GM18517 (cell line): ENCODE results near the gene ABCC4.

Source experiments
- ATAC-seq: cut with Tn5 transposase; IDR thresholded peaks from one replicate; pipeline ENCODE4 v1.9.1; 2021; ENCODE audit warnings: mild to moderate bottlenecking, moderate library complexity; ENCODE audit not compliant: unreplicated experiment

The ABCC4 gene

DNA sequence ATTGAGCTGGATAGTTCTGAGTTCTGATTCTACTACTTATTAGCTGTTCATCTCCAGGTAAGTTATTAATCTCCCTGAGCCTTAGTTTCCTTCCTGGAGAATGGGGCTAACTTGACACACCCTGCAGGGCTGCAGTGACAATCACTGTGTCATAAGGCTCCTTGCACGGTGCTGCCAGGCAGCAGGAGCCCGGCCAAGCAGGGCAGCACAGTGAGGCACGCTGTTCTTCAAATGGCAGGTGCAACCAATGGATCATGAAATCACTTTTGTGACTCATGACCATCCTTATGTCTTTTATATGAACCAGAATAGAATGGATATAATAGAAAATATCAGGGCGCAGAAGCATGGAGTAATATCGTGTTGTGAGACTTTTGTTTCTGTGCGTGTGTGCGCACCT, 242.6 kb downstream of the ABCC4 start:
- no peak for ATAC-seq

DNA sequence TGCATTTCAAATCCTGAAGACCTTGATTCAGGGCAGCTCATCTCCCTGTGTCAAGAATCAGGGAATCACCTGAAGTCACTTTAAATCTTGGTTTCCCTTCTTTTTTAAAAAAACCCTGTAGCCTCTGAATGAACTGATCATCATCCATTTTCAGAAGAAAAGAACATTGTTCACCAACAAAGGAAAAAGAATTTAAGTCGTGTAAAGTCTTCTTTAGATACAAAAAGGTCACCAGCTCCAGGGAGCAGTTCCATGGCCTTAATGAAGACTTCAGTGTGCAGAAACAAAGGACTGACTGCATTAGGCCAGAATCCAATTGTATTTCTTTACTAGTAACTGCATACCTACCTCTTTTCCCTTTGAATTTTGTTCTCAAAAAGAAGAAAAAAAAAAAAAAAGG, 245.0 kb downstream of the ABCC4 start:
- ATAC-seq, result no peak

DNA sequence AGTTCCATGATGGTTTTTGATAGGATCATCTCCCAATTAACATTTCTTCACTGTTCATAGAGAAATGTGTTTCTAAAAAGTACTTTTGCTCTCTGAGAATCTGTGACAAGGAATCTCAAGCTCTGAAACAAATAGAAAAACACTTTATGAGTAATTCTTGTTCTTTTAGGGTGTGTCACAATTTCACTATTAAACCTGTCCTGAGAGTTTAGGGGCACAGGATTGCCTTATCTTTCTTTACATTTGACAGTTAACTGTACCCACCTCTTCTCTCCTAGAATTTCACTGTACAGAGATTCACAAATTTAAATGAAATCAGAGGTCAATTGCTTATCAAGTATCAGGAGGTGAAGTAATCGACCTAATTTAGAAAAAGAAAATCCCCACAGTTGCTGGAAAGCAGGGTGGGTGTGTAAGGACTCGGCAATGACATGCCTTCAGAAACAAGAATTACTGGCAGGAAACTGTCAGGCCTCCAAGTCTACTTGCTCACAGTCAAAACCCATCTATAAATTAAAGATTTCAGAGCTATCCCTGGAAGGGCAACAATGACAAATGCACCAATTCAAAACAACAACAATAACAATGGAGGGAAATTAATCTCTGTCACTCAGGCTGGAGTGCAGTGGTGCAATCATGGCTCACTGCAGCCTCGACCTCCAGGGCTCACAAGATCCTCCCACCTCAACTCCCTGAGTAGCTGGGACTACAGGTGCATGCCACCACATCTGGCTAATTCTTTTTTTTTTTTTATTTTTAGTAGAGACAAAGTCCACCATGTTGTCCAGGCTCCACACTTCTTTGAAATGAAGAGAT, 250.2 kb downstream of the ABCC4 start:
- ATAC-seq, result peak; percentile 49

GRCh38 chr13:95049772-95050171, 251.5 kb downstream of the ABCC4 start:
- ATAC-seq, result no peak

DNA sequence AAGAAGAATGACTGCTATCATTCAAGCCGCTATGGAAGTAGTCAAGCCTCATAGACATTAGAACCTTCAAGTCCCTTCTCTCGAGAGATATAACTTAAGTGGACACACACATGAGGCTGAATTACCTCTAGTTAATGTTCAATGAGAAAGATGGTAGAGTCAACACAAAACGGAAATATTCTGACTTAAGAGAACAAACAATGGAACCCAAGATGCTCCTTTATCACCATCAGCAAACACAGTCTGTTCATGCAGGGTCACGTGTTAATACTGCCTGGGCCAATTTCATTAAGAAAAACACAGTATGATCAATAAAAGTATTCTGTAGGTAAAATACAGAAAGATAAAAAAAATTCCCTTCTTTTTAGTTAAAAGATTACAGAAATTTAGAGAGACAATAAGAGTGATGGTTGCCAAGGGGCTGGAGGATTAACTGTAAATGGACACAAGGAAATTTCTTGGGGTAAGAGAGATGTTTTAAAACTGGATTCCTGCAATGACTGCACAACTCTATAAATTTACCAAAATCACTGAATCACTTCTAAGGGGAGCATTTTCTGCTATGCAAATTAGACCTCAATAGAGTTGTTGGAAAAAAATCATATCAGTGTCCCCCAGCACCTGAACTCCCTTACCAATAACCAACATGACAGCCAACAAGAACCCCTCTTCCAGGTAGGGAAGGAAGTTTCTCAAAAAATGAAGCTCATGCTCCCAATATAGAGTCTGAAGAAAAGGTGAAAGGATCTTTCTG, 256.6 kb downstream of the ABCC4 start:
- no peak for ATAC-seq

GRCh38 chr13:95039415-95039814, 261.8 kb downstream of the ABCC4 start:
- no peak for ATAC-seq

DNA sequence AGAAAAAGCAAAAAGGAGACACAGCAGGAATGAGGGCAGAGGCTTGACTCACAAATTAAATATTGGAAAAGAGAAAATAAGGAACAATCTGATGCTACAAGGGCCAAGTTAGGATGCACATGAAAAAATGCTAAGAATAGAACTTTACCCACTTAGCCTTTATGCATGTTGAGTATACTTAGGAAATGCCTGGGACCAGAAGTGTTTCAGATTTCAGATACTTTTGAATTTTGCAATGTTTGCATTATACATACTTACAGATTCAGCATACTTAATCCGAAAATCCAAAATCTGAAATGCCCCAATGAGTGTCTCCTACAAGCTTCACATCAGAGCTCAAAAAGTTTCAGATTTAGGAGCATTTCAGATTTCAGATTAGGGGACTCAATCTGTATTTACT, 262.3 kb downstream of the ABCC4 start:
- ATAC-seq, result no peak

DNA sequence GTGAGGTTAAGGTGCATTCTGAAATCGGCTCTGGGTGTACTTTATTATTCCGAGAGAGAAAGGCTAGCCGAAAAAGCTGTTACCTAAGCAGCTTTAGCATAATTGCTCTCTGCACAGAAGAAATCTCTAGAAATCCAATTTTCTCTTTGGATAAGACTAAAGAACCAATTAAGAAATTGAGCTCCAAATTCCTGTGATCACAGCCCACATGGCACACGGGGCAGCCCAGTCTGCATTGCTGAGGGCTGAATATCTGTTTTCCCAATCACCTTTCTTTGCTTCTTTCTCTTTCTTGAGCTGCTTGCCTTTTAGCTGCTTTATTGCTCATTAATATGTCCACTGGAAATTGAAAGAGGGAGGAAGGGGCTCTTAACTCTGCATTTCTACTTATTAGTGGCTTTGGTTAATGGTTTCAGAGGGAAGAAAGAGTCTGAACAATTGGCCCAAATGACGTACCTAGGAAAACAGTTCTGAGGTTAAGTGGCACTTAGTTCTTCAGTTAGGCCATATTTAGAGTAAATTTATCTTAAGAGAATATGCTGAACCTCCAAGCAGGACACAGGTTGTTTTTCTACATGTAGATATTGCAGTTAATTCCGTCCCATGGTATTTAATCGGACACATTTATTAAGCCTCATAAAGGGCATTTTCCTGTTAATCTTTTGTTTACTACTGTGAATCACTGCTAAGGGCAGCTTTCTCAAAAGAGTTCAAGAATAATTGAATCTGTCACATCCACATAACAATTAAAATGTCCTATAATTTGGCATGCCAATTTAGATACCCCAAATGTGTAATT, 265.7 kb downstream of the ABCC4 start:
- ATAC-seq, result no peak

DNA sequence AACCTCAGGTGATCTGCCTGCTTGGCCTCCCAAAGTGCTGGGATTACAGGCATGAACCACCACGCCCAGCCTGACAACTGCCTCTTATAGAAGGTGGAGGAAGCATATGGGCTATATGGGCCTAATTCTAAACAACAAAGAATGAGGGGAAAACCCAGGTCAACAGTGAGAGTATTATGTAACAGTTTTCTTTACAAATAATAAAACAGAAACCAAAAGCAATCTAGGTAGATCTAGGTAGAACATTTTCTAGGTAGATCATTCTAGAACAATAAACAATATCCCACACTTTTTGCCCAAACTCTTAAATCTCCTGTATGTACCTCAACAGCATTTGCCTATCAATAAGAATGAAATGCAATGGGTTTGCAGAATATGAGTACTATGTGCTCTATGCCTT, 267.4 kb downstream of the ABCC4 start:
- ATAC-seq, result peak; percentile 74

DNA sequence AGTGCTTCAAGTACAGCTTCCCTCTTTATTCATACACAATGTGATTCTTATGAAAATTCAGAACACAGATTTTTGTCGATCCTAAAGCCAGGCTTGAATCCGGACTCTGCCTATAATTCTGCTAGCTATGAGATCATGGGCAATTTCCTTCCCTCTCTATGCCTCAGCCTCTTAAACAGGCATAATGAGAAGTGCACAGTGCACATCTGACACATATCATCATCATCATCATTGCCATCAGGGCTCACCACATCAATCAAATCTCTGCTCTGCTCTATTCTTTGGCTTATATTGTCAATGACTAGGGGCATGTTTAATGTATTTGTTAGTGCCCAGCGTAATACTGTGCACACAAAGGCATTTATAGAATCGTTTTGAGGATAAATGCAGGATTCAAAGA, 269.1 kb downstream of the ABCC4 start:
- ATAC-seq, result no peak

DNA sequence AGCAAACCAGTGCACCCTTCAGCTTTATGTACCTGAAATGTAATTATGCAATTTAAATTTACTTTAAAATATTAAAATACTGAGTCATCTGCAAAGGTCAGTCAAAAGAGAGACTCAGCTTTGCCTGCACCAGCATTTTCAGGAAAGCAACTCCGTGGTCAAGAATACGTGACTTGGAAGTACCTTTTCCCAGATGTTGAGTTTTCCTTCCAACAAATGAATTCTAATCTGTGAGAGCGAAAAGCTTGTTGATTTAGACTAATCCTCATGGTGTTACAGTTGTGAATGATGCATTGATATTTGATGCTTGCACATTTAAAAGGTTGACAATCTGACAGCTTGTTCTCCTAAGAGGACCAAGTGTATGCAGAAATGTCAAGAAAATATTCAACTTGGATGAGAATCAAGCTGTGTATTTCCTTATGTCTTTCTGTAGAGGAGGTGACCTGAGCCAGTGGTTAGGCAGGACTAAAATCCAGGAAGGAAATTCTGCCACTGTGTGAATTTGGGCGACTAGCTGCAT, 270.4 kb downstream of the ABCC4 start:
- no peak for ATAC-seq

DNA sequence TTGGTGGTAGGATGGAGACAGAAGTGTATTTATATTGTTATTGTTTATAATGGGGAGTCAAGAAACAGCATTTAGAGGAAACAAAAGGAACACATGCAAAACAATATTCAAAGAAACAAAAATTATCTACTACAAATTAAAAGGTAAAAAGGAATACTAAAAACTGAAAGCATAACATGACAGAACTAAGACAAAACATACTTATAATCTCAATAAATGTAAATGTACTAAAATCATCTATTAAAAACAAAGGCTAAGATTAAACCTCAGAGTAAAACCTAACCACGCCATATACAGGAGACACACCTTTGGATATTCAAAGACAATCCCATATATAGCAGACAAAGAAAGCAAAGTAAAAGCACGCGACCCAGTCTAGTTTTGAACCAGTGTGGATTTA, 273.6 kb downstream of the ABCC4 start:
- ATAC-seq, result no peak

DNA sequence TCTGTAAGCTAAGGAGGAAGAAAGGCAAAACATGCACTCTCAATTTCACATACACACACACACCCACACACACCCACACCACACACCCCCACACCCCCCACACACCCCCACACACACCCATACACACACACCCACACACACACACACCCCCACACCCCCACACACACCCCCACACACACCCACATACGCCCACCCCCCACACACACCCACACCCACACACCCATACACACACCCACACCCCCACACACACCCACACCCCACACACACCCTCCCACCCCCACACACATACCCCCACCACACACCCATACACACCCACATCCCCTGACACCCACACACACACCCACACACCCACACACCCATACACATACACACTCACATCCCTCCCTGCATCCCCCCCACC, 276.1 kb downstream of the ABCC4 start:
- no peak for ATAC-seq

DNA sequence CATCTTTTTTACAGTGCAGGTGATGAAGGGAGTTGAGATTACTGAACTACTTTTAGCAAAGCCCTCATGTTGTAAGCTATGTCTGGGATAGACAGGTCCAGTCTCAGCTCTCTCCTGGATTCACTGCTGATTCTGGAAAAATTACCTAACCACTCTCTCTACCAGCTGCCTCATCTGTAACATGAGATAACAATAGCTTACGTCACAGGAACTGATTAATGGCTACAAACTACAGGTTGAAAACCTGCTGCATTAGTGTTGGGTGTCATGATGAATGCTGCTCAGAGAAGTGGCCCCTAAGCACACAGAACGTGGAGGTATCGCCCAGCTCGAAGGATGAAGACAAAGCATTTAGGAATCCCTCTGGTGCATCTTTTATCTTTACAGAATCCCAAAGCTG, 277.8 kb downstream of the ABCC4 start:
- no peak for ATAC-seq

DNA sequence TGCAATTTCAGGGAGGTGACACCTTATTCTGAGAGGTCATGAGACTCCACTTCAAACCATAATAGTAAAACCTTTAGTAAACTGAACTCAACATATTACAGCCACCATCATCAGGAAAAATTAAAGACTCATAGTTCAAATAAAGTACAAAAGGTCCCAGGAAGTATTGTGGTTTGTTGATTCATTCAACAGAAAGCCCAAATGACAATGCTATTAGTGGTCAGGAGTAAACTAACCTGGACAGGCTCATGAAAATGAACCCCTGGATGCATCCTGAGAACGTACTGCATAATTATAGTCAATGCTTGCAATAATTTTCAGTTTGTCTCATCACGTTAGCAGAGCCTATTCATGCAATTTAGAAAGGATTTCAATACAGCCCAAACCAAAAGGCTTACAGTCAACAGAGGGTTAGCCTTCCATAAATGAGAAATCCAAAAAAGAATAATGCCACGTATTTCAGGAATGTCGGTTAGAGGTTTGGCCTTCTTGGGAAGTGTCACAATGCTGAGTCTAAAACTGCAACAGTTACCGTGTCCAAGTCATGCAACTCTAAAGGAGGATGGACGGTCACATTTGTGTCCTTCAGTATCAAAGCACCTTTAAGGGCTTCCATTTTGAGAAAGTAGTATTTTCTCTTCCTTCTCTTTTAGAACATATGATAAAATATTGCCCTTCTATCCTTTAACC, 280.8 kb downstream of the ABCC4 start:
- ATAC-seq, result no peak

DNA sequence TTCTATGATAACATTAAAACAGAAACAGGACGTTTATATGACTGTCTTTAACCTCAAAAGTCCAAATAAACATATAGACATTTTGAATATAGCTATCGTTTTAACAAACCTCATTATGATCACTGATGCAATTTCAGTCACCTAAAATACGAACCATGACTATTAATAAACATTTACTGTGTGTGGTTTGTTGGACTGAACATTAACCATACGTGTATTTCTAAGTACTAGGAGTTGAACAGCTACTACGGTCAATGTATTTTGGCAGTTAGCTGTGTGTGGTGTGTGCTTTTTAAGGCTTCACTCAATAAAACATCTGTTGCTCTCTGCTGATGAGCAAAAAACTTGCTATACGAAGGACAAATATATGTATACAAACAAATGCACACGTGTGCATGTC, 281.4 kb downstream of the ABCC4 start:
- ATAC-seq, result no peak

DNA sequence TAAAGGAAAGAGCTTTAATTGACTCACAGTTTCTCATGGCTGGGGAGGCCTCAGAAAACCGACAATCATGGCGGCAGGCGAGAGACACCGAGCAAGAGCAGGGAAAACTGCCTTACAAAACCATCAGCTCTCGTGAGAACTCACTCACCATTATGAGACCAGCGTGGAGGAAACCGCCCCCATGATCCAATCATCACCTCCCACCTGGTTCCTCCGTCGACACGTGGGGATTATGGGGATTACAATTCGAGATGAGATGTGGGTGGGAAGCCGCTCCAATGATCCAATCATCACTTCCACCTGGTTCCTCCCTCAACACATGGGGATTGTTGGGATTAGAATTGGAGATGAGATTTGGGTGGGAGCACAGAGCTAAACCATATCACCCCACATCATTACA, 293.9 kb downstream of the ABCC4 start:
- ATAC-seq, result no peak

- no peak for ATAC-seq
Measured at GRCh38 chr13:95005300-95005699, 296.0 kb downstream of the ABCC4 start.

DNA sequence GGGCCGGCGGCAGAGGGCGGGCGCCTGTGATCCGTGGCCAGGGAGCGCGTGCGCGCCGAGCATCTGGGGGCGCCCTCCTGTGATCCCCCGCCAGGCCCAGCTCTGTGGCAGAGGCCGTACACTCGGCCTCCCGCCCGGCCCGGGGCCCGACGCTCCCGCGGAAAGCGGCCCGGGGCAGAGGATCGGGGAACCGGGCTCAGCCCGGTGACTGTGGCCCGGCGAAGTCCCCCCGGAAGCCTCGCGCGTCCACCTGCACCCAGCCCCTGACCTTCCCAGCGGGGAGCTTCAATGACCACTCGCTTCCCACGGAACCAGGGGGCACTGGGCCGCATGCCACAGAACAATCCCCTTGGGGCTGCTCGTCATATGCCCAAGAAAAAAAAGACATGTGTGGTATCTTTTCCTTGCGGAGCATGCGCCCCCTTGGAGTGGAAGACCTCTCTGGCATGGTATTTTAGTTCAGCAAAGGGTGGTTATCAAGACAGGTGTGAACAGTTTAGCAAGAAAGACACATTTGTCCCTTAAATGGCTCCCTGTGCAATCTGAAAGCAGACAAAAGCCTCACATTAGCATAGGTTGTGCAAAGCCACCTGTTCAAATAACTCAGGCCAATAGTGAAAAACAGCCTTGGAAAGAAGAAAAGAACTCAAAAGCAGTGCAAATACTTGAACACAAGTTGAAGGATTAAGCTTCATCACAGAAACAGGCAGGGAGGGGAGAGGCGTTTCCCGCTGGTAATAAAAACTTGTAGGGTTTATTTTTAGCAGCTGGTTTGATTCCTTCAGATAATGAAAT, 298.0 kb downstream of the ABCC4 start:
- no peak for ATAC-seq

GRCh38 chr13:95002126-95002525, 299.1 kb downstream of the ABCC4 start:
- ATAC-seq, result no peak
